NCI-H1048 (cell line): Measurements from ENCODE around the gene MAN1A1.

ENCODE experiments used
- DNase-seq: peaks from one replicate; lab custom pipeline; 2025; lab: John Stamatoyannopoulos, UW

Gene MAN1A1

DNA sequence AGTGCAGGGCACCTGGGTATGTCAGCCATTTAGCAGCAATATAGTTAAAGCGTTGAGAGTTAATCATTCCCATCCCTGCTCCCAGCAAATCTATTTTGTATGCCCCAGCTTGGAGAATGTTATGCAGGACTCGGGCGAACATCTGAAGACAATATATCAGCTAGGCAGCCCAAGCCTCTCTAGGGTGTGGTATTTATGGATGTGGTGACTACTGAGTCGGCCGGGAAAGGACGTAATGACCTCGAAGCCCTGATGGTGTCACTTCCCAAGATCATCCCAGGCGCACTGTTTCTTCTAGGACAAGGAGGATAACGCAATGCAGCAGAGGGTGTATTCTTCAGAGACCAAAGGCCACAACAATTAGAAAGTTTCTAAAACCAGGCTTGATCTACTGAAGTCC, 207.5 kb downstream of the MAN1A1 start:
- DNase-seq, result no peak

DNA sequence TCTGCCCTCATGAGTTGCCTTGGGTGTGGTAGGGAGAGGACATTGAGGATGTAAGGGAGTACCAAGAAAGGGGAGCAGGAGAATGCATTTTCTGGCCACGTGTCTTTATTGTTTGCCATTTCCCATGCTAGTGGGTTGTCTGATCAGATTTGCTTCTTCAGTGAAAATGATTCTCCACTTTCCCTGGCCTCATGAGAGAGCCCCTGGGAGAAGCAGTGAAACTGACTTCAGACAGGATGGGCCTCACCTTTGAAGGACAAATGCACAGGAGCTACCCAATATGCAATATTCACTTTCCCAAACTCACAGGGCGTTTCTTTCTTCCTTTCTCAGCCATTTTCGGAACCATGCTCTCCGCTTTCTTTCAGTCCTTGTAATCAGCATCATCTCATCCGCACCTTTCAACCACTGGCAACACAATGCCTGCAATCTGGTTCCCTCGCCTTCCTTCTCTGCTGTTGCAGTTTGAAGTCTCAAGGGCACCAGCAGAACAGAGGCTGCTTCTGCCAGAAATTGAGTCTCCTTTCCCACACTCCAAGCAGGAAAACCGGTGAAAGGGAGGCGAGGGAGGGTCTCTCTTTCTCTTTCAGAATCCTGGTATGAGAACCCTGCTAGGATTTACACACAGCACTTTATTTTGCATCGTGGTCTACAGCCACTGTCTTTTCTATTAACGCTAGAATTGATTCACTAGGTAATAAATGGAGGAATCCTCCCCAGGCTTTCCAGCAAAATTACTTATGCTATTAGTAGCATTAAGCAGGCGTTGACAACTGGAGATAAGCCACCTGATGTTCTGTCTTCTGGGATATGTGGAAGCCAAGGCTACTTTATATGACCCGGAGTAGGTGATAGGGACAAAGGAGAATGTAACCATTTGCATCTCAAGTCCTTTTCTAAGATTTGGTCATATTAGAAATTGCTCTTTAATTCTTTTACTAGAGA, 209.1 kb downstream of the MAN1A1 start:
- DNase-seq, result no peak

DNA sequence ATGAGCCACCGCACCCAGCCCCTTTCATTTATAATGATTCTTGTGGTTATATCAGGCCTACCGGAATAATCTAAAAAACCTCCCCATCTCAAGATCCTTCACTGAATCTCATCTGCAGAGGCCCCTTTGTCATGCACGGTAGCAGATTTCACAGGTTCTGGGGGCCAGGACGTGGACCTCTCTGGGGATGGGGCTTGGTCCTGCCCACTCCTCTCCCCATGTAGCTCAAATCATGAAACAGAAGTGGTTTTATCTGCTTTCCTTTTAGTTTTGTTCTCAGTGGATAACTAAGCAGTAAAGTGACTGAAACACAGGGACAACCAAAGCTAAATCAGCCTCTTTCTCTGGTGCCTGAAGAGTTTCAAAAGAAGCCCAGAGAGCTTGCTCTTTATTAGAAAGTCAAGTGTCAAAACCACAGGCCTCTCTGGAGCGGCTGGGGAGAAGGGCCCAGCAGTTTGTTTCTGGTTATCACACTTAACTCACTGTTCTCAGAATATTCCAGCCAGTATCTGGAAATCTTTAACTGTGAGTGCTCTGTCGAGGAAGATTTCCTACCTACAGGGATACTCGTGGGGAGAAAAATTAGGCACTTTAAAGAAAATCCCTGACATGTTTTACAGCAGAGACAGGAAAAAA, 210.5 kb downstream of the MAN1A1 start:
- DNase-seq, result no peak

DNA sequence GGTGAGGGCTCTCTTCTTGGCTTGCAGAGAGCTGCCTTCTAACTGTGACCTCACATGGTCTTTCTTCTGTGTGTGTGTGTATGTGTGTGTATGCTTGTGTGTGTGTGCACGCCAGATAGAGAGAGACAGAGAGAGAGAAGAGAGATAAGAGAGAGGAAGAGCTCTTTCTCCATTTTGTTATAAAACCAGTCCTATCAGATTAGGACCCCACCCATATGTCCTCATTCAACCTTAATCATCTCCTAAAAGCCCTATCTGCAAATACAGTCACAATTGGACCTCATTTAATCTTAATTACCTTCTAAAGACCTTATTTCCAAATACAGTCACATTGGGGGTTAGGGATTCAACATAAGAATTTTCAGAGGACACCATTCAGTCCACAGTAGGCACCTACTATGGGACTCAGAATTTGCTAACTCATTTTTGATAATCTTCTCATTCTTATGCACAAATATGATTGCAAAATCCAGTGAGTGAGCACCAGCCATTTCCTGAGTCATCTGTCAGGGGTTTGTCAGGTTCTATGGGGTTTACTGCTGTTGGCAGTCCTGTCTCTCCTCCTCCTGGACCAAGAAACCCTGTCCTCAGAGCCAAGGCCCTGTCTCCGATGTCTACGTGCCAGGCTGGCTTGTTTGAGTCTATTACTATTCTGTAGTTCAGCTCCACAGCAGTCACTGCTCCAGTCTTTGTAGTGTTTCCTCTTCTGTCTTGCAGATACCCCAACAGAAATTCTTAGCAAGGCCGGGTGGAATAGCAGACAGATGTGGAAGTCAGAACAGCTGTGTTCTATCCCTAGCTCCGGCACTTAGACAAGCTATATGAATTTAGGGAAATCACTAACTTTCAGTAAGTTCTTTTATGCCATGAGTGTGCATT, 212.1 kb downstream of the MAN1A1 start:
- DNase-seq, result no peak

DNA sequence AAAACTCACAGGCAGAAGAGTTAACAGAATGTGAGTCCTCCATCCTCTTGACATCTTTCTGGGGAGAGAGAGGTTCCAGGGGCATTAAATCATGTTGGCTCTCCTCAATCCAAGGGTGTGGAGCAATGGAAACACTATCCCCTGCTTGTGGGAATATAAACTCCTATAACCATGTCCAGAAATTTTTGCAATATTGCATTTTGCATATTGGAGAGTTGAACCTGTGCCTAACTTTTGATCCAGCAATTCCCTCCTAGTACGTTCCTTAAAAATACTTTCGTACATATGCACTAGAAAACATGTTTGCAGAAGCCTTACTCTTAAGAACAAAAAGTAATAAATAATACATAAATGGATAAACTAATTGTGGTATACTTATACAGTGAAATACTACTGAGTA, 214.8 kb downstream of the MAN1A1 start:
- DNase-seq, result no peak

DNA sequence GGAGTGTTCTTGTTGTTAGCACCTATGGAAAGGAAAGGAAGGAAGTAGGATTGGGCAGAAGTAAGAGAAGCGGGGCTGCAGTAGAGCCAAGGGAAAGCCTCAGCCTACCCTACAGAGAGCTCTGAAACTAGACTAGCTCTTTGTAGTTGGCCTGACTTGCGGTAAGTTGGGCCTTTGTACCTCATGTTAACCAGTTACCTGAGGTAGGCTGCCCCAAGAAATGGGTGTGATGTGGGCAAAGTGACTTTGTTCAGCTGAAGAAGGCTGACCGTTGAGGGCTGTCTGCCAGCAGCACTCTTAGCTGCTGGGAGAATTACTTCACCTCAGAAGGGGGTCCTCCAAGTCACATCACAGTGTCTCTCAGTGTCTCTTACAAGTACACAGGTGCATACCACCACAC, 216.2 kb downstream of the MAN1A1 start:
- no peak for DNase-seq

DNA sequence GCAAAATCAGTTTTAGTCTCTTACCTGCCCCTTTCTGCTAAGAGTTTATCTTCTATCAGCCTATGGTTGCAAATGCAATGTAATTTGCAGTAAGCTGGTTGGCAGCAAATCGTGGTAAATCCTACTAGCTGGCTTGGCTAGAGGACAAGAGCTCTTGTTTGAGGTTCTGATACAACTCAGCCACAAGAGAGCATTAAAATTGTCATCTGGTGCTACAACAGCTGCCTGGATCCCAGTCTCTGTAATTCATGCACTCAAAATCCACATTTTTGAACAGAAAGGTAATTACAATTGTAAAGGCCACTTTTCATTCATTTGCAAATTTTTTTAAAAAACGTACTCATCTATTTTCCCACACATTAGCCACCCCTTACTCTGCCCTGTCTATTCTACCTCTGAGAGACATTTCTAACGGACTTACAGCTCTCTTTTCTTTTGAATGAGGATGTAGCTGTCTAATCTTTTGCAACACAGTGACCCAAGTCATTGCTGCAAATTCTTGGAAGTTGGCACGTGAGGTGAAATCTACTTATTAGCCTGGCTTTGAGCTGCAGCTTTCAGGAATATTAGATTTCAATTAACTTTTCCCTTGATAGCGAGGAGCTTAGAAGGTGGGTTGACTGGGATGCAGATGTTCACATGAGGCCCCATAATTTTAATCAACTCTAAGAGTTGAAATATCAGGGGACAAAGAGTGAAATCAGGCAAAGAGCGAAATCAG, 217.1 kb downstream of the MAN1A1 start:
- no peak for DNase-seq

DNA sequence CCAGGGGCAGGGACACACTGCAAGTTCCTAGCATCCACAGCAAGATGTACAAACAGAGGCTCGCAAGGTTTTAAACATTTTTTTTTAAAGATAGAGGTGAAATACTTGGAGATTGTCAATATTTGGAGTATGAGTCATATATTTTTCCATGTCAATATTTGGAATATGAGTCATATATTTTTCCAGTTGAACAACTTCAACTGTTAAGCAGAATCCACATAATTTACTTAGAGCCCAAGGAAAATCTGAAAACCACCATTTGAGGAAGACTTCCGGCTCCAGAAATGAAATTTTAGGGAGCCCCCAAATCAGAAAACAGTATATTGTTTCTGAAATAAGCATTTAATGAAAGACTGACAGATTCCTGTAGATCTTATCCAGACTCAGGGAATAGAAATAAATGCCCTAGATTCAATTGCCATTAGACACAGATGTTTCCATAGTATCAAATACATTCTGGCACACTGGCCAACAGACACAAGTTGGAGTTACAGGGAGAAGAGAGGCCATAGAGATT, 219.5 kb downstream of the MAN1A1 start:
- no peak for DNase-seq

DNA sequence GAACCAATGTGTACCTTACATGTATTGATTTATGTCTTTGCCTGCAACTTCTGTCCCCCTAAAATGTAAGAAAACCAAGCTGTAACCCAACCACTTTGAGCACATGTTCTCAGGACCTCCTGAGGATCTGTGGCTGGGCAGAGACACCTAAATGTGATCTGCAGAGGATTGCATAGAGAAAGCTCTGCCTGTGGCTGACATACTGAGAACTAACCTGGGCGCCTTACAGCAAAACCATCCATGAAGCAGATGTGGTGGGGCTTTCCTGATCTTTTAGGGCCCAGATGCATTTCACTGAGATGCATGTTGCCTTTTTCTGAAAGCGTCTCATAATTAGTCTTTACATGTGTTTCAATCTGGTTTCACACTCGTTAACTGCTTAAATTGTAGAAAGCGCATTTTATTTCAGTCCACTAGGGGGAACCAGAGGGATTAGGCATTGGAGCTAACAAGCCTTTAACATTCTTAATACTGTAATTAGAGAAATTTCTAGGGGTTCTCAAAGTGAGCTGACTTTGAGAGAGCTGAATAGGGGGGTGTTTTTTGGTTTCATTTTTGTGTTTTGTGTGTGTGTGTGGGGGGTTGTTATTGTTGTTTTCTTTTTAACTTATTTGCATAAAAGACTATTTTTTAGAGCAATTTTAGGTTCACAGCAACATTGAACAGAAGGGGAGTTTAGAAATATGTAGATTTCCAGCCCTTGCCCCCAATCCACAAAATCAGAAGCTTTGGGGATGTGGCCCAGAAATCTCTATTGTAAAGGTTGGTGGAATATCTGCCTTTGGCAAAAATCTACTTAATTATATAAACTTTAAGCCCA, 220.2 kb downstream of the MAN1A1 start:
- DNase-seq, result no peak

DNA sequence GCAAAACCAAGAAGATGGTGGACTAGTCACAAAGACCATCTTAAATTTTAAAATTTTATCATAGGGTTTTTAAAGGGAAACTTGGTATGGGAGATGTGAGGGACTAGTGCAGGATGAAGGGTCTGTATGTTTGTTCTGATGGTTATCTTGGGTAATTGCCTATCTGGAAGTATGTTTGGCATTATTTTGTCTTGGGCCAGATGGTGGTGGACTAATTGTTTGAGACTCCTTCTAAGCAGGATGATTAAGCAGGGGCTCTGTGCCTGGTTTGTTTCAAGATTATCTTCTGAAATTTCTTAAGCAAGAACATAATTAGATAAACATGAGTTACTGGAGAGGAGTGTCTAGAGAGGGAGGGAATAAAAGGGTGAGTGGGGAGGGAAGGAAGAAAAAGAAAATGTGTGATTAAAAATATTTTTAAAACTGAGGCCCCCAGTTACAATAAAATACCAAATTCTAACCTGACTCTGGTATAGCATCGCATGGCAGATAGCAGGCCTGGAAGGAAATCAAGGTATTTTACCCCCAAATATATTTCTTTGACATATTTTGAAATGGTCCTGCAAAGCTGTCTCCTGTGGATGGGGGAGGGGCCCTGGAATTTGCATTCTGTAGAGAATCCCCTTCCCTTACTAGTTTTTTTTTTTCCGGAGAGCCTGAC, 221.2 kb downstream of the MAN1A1 start:
- DNase-seq, result no peak

DNA sequence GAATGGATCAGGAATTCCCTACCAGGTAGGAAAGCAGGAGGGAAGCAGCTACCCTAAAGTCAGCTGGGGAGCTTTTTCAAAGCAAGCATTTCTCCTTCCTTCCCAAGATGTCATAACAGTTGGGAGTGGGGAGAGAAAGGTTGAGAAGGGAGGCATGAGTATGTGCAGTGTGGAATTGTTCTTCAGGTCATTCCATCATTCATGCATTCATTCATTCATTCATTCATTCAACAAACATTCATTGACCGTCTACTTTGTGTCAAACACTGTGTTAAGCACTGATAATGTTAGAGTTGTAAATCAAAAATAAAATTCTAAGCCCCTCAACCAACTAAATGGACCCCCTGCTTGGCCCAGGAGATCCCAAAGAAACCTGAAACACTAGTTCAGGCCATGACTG, 221.9 kb downstream of the MAN1A1 start:
- DNase-seq, result no peak
